ENCODE data around the gene EFS.

- no peak for TF ChIP-seq POLR2A (IDR thresholded peaks at IDR 0.05)
- TF ChIP-seq, protein P1, sequence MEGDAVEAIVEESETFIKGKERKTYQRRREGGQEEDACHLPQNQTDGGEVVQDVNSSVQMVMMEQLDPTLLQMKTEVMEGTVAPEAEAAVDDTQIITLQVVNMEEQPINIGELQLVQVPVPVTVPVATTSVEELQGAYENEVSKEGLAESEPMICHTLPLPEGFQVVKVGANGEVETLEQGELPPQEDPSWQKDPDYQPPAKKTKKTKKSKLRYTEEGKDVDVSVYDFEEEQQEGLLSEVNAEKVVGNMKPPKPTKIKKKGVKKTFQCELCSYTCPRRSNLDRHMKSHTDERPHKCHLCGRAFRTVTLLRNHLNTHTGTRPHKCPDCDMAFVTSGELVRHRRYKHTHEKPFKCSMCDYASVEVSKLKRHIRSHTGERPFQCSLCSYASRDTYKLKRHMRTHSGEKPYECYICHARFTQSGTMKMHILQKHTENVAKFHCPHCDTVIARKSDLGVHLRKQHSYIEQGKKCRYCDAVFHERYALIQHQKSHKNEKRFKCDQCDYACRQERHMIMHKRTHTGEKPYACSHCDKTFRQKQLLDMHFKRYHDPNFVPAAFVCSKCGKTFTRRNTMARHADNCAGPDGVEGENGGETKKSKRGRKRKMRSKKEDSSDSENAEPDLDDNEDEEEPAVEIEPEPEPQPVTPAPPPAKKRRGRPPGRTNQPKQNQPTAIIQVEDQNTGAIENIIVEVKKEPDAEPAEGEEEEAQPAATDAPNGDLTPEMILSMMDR (IDR thresholded peaks at IDR 0.05), result no peak
Observed at GRCh38 chr14:23335623-23336022, 29.3 kb downstream of the EFS start.
